ENCODE data around the gene ANKRD45.

GRCh38 chr1:173568483-173568882 is 101.2 kb downstream of the ANKRD45 start:
- no peak for TF ChIP-seq CTCF (conservative IDR thresholded peaks at IDR 0.05 in 1 of 2, IDR thresholded peaks at IDR 0.05 in 1 of 2; ENCODE audit: extremely low read depth in 1 of 2, insufficient read depth in 1 of 2, low read depth in 1 of 2, low read length in 2 of 2)
- no peak for TF ChIP-seq EZH2 (IDR thresholded peaks at IDR 0.05; ENCODE audit: borderline replicate concordance, low read length)

Data from mammary epithelial cell (primary cell).